GM19452 (cell line): ENCODE results near the gene MYO1A.
"Not testable (repeated sequence)": the region's sequence is repeated elsewhere in the genome, so short reads cannot be mapped to it uniquely, and the experiment has no call there.

ENCODE experiments used
- ATAC-seq: cut with Tn5 transposase; IDR thresholded peaks from one replicate; pipeline ENCODE4 v1.9.1; 2021; ENCODE audit not compliant: unreplicated experiment

MYO1A gene

DNA sequence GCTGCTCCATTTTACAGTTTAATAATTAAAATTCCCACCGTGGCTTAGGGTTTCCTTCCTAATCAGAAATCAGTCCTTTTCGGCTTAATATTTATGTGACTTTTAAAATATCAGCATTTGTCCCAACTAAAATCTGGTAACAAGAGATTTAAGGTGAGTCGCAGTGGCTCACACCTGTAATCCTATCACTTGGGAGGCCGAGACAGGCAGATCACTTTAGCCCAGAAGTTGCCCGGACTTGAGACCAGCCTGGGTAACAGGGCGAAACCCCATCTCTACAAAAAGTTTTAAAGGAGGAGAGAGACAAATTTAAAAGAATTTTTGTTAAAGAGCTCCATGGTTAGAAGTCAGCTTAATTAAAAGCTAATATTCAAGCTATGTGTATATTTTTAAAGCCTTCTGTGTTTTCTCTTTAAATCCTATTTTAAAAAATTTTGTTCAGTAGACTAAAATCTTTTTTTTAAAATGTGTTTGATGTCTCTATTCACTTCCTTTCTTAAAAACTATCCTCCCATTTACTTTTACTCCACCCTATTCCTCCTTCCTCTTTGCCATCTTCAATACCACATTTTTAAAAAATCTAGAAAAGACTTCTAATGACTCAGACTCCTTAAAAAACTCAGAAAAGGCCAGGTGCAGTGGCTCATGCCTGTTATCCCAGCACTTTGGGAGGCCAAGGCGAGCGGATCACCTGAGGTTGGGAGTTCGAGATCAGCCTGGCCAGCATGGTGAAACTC lies 29.8 kb downstream of the MYO1A start:
- ATAC-seq = no peak

DNA sequence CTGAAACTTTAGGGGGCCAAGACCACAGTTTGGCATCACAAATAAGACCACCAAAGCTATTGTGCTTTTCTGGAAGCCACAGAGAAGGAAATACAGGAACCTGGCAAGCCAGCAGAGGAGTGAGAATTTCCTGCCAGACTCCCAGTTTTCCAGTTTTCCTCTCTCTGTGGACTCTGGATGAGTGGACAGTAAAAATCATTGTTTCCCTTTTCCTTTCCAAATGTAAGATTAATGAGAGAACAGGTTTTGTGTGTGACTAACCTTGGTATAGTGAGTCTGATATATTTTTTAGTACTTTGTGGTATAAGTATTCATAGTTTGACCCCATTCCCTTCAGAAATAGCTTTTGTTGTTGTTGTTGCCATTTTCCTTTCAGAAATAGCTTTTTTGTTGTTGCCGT lies 31.0 kb downstream of the MYO1A start:
- ATAC-seq = no peak

DNA sequence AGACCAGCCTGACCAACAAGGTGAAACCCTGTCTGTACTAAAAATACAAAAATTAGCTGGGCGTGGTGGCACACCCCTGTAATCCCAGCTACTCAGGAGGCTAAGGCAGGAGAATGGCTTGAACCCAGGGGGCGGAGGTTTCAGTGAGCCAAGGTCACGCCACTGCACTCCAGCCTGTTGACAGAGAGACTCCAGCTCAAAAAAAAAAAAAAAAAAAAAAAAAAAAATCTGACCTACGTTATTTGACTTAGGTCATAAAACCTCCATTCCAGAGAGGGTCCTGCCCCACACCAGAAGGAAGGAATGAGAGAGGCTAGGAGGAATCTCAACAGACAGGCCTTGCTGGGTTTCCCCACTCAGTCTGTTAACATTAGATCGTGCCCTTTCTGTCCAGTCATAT lies 31.6 kb downstream of the MYO1A start:
- not testable (repeated sequence) for ATAC-seq

DNA sequence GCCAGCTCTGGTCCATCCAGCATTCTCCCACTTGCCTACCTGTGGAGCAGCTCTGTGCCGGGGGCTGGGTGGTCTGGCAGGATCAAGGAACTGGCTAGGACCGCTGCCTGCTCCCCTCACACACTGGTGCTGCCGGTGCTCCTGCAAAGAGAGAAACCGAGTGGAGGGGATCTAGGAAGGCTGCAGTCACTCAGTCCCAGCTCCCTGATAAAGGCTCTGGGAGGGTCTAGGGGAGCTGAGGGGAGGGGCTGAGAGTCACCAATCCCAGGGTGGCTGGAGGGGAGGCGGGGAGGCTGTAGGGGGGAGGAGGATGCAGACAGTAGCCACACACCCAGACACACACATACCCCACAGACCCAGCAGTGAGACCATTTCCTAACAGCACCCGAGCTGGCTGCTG lies 33.6 kb downstream of the MYO1A start, which contains the start of gene TAC3:
TSS of gene TAC3 (minus strand) at position 182 of the 400 bp plus-strand sequence. CDS start 732 bp downstream, outside the sequence.
- ATAC-seq = no peak

DNA sequence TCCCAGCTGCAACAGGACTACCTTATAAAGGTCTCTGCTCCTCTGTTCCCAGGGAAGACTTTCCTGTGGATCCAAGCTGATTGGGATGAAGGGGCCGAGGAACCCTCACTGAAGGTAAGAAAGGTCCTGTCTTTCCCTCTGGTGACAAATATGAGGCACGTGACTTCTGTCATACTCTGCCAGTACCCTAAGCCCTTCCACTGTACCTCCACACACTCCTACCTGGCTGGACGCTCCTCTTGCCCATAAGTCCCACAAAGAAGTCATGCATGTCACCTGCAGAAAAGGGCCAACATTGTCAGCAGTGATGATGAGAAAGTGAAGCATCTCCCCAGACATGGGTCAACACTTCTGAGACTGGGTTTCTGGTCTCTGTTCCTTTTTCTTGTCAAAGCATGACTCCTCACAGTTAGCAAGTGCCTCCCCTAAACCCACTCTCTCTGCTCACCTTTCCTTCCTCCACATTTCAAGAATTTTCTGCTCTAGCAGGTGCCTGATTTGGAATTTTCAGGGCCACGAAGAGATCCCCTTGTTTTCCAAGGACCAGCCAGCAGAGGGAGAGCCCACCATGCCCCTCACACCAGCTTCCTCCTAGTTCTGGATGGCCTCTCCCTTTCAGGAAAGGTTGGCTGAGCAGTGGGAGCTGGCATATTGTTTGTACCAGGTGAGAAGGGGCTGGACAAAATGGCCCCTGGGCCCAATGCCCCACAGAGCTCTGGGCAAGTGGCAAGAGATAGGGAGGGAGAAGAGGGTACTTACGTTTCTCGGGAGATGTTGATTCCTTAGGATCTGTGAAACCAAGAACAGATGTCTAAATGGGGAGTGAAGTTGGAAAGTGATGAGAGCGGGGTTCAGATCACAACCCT lies 37.1 kb downstream of the MYO1A start:
- peak; percentile 80 for ATAC-seq

DNA sequence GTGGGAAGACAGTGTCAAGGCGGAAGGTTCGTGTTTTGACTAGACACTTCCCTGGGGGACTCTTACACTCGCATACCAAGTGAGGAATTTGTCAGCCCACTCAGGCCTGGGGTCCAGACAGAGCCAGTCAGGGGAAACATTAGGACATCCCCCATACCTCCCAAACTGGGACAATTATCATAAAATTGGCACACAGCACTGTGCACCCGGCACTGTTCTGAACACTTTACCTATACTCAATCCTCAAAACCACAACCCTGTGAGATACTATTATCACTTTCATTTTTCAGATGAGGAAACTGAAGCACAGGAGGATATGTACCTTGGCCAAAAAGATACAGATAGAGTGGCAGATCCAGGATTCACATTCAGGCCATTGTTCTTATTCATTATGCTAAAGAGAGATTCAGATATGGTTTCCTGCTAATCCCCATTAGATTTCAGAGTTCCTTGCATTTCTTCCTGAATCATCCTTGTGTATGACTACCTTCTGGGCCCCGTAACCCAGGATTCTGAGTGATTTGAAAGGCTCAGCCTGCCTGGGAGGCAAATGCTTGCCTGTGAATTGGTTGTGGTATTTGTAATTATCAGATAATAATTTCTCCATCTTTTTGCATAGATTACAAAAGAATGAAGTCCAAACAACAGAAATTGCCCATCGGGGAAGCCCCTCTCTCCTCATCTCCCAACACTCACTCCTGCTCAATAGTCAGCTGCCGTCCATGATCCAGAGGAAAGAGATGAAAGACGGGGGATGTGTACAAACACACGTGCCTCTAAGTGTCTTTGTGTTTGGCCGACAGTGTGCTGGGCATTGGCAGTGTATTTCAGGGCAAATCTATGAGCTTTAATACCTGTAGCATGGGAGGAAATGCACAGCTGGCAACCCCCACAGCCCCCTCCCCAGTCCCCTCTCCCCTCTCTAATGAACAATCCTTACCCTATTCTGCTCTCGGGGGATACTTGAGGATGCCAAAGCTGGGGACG lies 38.2 kb downstream of the MYO1A start:
- ATAC-seq = no peak

DNA sequence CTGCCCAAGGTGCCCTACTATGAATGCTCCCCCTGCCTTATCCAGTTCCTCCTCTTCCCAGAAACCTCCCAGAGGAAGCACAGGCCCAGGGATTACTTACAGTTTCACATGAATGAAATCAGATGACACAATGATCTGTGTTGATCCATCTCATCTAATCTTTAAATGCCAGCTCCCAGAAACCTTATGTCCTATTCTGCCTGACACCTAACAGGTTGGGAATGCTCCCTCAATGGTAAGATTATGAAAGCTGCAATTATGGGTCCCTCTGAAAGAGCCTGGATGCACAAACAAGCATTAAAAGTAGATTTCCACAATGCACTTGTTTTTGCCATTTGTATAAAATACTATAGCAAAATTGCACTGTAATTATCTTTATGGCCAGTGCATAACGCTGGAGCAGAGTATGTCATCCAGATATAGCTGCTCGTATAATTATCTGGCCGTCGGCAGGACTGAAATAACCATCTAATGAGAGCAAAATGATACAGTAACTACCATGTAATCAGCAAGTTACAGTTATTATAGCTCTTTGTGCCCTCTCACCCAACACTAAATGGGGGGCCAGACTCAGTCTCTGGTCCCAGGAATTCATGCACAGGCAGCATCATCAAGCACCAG lies 39.2 kb downstream of the MYO1A start:
- no peak for ATAC-seq

DNA sequence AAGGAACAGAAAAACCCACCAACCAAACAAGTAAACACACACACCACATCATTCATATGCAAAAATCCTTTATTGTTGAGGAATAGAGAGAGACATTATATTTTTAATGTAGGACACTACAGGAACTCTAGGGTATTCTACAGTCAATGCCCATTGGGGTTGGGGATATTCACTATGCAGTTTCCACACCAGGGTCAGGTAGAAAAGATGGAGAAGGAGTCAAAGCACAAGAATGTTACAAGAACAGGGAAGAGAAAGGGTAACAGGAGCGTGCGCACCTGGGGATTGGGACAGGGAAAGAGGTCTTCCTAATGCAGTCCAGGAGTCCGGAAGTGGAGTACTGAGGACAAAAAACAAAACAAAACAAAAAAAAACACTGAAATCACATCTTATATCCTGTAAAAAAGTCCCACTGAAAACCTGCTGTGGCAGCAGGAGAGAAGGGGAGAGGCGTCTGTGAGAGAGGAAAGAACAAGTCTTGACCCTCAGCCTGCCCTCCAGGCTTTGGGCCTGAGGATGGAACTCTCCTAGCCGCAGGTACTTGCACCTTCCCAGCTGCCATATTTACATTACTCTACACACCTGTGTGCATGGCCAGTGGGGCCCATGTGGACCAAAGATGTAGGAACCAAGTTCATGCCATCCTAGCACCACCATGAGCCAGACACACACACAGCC lies 39.8 kb downstream of the MYO1A start:
- ATAC-seq = no peak

DNA sequence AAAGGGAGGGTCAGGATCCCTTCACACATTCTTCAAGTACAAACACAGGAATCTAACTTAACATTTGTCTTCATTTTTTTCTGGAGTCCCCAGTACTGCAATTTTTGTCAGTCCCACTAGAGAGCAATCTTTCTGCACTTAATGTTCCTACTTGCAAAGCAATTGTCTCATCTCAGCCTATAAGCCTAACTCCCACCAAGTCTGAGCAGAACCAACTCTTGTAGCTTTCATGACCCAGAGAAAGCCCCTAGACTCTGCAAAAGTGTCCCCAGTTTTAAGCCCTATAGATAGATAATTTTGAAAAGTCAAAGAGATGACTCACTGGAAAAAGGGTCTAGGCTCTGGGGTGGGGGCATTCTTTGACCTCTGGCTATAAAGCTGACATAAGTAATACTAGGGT lies 41.8 kb downstream of the MYO1A start:
- no peak for ATAC-seq

DNA sequence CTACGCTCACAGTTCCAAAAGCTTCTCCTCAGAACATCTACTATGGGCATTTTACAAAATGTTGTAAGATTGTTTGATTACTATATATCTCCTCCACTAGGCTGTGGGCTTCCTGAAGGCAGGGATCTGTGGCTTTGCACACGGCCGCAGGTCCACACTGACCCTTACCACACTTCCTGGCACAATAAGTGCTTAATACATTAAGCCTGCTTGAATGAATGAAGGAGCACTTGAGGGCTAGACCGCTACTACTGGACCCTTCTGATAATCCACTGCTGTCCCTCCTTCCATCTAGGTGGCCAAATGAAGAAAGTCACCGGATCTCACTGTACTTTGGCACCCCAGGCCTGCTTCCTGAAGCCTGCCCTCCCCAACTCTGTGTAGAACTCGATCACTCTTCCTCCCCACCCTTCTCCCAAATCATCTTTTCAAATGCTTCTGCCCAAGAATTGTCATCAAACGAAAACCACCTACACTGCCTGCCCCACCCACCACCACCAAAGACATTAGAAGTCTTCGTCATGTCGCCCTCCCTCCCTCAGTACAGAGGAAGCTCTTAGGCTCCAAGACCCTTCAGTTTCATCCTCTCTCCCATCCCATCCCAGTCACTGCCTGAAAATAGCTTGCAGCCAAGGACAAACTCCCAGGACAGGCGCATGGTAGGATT lies 43.0 kb downstream of the MYO1A start:
- ATAC-seq = peak; percentile 6

DNA sequence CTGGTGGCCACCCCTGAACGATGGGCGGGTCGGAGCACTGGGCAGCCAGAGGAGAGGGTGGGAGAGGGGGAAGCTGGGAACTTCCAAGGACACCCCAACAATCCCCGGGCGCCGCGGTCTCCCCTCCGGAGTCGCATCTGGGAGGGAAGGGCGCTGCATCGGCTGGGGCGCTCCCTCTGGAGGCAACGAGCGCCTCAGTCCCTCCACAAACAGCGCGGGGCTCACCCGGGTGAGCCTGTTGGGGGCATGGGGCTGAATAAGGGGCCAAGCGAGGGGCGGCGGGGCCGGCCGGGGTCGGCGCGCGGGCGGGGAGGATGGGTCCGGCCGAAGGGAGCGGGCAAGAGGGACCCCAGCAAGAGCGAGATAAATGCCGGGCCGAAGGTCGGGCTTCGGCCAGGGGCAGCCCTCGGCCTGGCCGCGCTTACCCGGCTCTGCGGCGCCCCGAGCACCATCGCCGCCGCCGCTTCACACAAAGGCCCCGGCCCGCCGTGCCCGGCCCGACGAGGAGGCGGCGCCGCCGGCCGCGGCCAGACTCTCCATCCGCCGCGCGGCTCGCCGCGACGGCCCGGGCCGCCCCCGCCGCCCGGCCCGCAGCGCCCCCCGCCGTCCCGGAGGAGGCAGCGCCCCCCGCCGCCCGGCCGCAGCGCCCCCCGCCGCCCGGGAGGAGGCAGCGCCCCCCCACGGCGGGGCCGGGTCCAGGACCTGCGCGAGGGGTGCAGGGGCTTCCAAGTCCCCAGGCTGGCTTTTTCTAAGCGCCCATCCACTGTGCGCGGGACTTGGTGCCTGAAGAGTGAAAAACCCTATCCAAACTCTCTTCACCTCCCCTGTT lies 43.7 kb downstream of the MYO1A start, which contains the start of gene ZBTB39:
TSS of gene ZBTB39 (minus strand) at position 567 of the 829 bp plus-strand sequence. CDS start 1,629 bp downstream, outside the sequence.
- peak; percentile 64 for ATAC-seq

DNA sequence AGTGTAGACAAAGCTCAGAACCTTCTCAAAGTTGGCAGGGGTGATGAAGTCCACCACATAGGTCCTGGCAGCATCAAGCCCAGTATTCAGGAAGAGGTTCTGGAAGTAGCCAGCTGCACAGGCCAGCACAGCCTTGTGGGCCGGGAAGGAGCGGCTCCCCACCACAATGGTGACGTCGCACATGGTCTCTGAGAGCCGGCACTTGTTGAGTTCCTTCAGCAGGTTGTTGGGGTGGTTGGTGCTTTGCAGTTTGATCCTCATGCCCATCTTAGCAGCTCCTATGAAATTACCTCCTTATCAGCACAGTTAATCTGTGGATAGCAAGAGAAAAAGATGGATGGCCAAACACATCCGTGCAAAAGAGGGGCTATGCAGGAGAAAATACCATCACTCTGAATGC lies 45.3 kb downstream of the MYO1A start:
- no peak for ATAC-seq

DNA sequence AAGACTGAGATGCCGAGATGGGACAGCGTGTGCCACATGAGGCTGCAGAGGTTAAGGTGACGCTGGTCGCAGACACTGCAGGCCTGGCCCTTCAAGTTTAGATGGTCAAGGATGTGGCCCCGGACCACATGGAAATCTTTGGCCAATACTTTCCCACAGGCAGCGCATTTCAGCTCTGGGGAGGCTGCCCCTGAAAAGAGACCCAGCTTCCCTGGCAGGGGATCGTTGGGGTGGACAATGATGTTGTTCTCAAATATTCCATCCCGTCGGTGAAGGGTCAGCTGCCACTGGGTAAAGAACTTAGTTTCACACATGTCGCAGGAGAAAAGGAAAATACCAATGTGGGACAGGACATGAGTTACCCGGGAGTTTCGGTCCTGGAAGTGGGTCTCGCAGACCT lies 46.5 kb downstream of the MYO1A start:
- no peak for ATAC-seq

DNA sequence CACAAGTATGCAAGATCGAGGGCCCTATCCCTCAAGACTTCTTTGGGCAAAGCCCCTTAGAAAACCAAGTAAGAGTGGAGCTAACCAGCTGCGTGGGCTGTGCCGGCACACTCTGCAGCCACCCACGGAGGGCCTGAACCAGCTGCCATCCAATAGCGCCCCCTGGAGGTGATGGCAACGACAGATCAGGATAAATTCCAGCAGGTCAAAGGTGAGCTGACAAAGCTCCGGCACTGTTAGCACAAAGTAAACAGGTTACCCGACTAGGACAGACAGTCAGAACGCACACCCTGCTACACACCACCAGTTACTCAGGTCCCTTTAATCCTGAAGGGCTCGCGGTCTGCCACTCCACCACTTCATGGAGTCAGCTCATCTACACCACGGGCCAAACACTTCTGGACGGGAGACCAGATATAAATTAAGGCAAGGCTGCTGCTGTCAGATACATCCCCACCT lies 48.5 kb downstream of the MYO1A start:
- ATAC-seq = no peak

DNA sequence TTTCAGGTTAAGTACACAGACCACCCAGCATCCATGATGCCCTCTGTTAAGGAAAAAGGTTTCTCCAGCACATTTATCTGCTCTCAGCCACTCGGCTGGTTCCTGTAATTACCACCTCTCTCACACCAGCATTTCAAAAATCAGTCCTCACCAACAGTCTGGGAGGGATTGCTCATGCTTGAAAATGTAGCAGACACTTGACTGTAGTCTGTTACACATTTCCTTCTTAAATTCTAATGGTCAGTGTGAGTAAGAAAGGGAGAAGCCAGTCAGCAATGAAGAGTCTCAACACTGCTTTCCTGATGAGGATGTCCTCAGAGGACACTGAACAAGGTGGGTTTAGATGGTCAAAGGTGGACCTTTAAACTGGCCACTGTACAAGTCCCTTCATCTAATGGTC lies 49.5 kb downstream of the MYO1A start:
- no peak for ATAC-seq

DNA sequence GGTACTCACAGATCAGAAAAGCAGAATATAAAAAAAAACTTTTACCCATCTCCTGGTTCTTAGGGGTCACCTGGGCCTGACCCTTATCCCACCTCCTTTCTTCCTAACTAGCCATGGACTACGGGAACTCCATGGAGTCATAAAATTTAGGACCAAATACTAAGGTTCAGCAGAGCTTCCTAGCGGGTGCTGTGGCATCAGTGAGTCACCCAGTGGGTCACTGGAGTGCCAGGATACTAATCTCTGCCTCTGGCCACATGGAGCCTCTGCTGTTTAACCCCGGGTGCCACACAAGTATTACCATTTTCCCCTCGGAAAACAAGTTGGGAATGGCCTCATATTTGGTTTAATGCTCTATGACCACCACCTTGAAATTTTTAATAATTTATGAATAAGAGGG lies 50.5 kb downstream of the MYO1A start:
- ATAC-seq = no peak

DNA sequence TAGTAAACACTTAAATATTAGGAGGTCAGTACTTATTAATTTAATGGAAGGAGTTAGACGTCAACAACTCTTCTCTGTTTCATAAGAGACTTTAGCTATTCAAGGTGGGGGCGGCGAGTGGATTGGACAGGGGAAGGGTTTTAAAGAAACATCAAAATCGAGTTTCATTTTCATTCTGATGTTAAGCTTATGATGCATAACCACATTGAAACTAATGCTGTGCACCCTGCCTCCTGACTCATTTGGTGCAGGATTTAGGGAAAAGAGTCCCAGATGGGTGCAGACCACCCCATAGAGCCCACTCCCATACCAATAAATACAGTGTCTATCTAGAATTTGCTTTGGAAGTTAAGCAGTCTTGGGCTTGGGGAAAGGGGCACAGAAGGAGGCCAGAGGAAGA lies 50.9 kb downstream of the MYO1A start:
- ATAC-seq = peak; percentile 73

DNA sequence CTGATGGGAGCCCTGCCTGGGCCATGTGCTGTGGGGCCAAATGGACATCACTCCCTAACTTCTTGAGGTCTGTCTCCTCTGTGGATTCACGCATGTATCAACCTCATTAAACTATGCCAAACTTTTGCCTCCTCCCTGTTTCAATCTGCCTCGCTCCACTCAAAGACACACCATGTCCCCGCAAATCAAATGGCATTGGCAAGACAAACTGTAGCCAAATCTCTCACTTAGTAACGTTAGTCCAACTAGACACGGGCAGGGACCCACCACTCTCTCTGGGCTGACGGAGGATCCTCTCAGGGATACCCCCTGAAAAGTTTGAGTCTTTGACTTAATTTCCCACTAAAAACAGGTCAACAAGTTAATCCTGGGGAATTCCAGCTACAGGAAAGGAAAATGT lies 51.6 kb downstream of the MYO1A start:
- ATAC-seq = no peak
